ENCODE results near the gene NISCH. TPM values are rescaled to one million over a fixed set of nuclear protein-coding genes. Genes with fewer than 3 reads are reported as not detected.

NISCH gene
- total RNA-seq, 1 experiment from 2014 or later, result 19.0 TPM

DNA sequence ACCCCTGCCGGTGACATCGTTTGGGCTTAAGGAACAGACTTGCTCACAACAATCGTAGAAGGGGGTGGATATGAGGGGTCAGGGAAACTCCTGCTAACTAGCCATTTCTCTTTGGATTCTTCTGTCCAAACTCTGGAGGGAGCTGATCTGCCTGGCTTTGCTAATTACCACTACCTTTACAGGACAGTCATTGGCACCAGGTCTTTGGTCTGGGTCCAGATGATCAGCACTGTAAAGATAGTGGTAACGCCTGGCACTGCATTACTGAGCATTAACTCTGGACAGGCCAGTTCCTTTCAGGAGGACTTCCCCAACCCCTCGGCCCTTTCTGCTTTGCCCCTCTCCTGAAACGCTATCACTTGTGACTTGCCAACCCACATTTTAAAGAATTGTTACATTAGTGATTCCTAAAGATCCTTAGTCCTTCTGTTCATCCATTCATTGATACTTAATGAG is 81.8 kb downstream of the NISCH start:
- no peak for DNase-seq (ENCODE audit: low read depth)

DNA sequence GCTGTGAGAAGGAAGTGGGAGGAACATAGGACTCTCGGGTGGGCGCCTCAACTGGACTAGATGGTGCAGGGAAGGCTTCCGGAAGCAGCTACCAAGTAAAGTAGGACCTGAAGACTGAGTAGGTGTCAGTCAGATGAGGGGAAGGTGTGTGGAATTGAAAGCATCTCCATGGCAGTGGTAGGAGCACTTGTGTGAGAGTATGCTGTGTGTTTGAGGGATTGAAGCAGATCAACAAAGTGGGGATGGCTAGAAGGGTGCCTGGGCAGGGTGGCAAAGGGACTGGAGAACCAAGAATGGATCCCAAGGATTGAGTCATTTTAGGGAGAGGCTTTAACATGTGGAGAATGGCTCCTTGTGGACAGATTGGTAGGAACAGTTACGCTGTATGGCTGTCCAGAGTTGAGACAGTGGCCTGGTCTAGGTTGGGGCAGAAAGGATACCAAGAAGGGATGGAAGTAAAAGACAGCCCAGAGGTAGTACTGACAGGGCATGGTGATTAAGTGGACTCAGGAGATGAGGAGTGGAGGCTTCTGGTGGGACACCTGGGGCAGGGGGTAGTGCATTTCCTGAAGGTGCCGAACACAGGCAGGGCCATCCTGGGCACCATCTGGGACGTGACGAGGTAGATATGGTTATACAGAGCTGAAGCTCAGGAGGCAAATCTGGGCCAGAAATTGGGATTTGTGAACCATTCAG is 82.5 kb downstream of the NISCH start:
- DNase-seq (ENCODE audit: low read depth), result no peak

DNA sequence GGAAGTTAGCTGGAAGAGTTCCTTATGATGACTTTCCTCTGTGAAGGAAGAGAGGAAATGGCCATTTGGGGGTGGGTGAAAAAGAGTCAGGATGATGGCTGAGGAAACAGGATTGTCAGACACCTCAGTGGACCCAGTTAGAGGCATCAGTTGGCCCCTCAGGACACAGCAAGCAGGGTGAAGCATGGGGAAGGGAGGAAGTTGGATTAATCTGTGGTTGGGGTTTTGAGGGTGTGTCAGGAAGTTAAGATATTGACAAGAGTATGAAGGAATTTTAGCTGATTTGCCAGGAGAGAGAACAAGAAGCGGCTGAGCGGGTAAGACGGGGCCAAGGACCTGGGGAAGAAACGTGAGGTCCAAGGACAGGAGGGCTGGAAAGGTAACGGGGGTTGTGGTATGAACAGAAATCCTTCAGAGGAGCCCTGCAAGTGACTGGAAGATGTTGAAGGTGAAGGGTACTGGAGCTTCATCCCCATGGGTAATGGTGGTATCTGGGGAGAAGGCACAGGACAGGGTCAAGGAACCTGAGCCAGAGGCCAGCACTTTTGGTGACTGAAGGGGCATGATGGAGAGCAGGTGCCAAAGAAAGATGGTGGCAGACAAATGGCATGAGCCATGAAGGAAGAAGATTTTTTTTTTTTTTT is 83.7 kb downstream of the NISCH start:
- DNase-seq (ENCODE audit: low read depth), result no peak

DNA sequence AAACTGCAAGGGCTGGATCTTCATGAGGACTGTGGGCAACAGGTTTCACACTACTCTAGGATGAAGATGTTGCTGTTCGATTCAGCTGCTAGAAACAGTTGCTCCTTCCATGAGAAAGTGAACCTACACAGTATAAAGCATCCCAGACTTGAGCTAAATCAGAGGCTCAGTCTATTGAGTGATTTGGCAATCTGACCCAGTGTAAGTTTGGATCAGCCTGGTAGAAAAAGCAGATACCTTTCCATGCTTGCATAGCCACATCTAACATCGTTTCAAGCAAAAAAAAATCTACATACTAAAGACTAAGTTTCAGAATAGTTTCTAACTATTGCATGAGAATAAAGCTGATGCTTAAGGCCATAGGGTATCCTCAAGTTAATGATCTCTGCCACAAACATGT is 85.6 kb downstream of the NISCH start:
- no peak for DNase-seq (ENCODE audit: low read depth)

Other genes with a start within 250 kb of the NISCH start
- gene TLR9, start 230.0 kb upstream of the NISCH start, total RNA-seq (2014; rRNA removed; shearing (Covaris generic)), result not detected in 2 replicates
- gene TWF2, start 216.4 kb upstream of the NISCH start, total RNA-seq (2014; rRNA removed; shearing (Covaris generic)), result 103 and 109 TPM in 2 replicates
- gene PPM1M, start 209.8 kb upstream of the NISCH start, total RNA-seq (2014; rRNA removed; shearing (Covaris generic)), result 2.3 and 6.6 TPM in 2 replicates
- gene WDR82, start 177.0 kb upstream of the NISCH start, total RNA-seq (2014; rRNA removed; shearing (Covaris generic)), result 27.7 and 31.1 TPM in 2 replicates
- 5.3 and 5.7 TPM in 2 replicates for gene GLYCTK, start 167.8 kb upstream of the NISCH start, total RNA-seq (2014; rRNA removed; shearing (Covaris generic))
- gene DNAH1, start 139.3 kb upstream of the NISCH start, total RNA-seq (2014; rRNA removed; shearing (Covaris generic)), result 0.74 and 1.8 TPM in 2 replicates
- gene BAP1, start 45.6 kb upstream of the NISCH start, total RNA-seq (2014; rRNA removed; shearing (Covaris generic)), result 38.2 and 47.8 TPM in 2 replicates
- 8.6 and 12.4 TPM in 2 replicates for gene PHF7, start 44.9 kb upstream of the NISCH start, total RNA-seq (2014; rRNA removed; shearing (Covaris generic))
- gene SEMA3G, start 10.5 kb upstream of the NISCH start, total RNA-seq (2014; rRNA removed; shearing (Covaris generic)), result 0.34 TPM in 1 of 2 replicates, not detected in the other
- gene TNNC1, start 1.6 kb upstream of the NISCH start, total RNA-seq (2014; rRNA removed; shearing (Covaris generic)), result not detected in 2 replicates
- not detected in 2 replicates for gene STAB1, start 39.7 kb downstream of the NISCH start, total RNA-seq (2014; rRNA removed; shearing (Covaris generic))
- 68.6 and 73.1 TPM in 2 replicates for gene NT5DC2, start 78.3 kb downstream of the NISCH start, total RNA-seq (2014; rRNA removed; shearing (Covaris generic))
- 3.8 and 13.9 TPM in 2 replicates for gene UQCC5, start 81.0 kb downstream of the NISCH start, total RNA-seq (2014; rRNA removed; shearing (Covaris generic))
- gene PBRM1, start 230.3 kb downstream of the NISCH start, total RNA-seq (2014; rRNA removed; shearing (Covaris generic)), result 34.1 and 36.7 TPM in 2 replicates
- 203 and 268 TPM in 2 replicates for gene GNL3, start 230.4 kb downstream of the NISCH start, total RNA-seq (2014; rRNA removed; shearing (Covaris generic))

Data from Daoy (cell line).